ENCODE results near the gene SPATA17.

The SPATA17 gene

GRCh38 chr1:217871955-217872354, 240.8 kb downstream of the SPATA17 start:
- H3K4me3 ChIP-seq (replicated peaks; ENCODE audit: low read depth, low read length), result no peak overlapping the region
- TF ChIP-seq CTCF (IDR thresholded peaks at IDR 0.05; ENCODE audit: low read length, missing control alignments), result no peak

GRCh38 chr1:217875229-217875628, 244.1 kb downstream of the SPATA17 start:
- H3K4me3 ChIP-seq (replicated peaks; ENCODE audit: low read depth, low read length), result no peak overlapping the region
- DNase-seq (ENCODE audit: low read depth), result no peak
- TF ChIP-seq CTCF (IDR thresholded peaks at IDR 0.05; ENCODE audit: low read length, missing control alignments), result no peak

More at GRCh38 chr1:217871955-217872354, 240.8 kb downstream of the SPATA17 start:
- DNase-seq (ENCODE audit: low read depth), result no peak

GRCh38 chr1:217876401-217876800, 245.3 kb downstream of the SPATA17 start:
- no peak for TF ChIP-seq CTCF (IDR thresholded peaks at IDR 0.05; ENCODE audit: low read length, missing control alignments)

GRCh38 chr1:217876896-217877295, 245.8 kb downstream of the SPATA17 start:
- no peak overlapping the region for H3K4me3 ChIP-seq (replicated peaks; ENCODE audit: low read depth, low read length)
- DNase-seq (ENCODE audit: low read depth), result no peak
- no peak for TF ChIP-seq CTCF (IDR thresholded peaks at IDR 0.05; ENCODE audit: low read length, missing control alignments)

More at GRCh38 chr1:217876401-217876800, 245.3 kb downstream of the SPATA17 start:
- no peak overlapping the region for H3K4me3 ChIP-seq (replicated peaks; ENCODE audit: low read depth, low read length)
- no peak for DNase-seq (ENCODE audit: low read depth)

GRCh38 chr1:217881131-217881543, 250.0 kb downstream of the SPATA17 start:
- H3K4me3 ChIP-seq (replicated peaks; ENCODE audit: low read depth, low read length), result no peak overlapping the region
- DNase-seq (ENCODE audit: low read depth), result peak; percentile 3
- no peak for TF ChIP-seq CTCF (IDR thresholded peaks at IDR 0.05; ENCODE audit: low read length, missing control alignments)

- no peak overlapping the region for H3K4me3 ChIP-seq (replicated peaks; ENCODE audit: low read depth, low read length)
- DNase-seq (ENCODE audit: low read depth), result no peak
- TF ChIP-seq CTCF (IDR thresholded peaks at IDR 0.05; ENCODE audit: low read length, missing control alignments), result no peak
These were observed 250.6 kb downstream of the SPATA17 start for GRCh38 chr1:217881607-217882332.

GRCh38 chr1:217885181-217885580, 254.0 kb downstream of the SPATA17 start:
- H3K4me3 ChIP-seq (replicated peaks; ENCODE audit: low read depth, low read length), result no peak overlapping the region

More at GRCh38 chr1:217885181-217885580, 254.0 kb downstream of the SPATA17 start:
- no peak for TF ChIP-seq CTCF (IDR thresholded peaks at IDR 0.05; ENCODE audit: low read length, missing control alignments)
- DNase-seq (ENCODE audit: low read depth), result no peak
